Panc1 (cell line): ENCODE results near the gene EMID1.

Source experiments
- POLR2AphosphoS5 ChIP-seq: IDR thresholded peaks from 2 replicates; pipeline ENCODE4 v1.6.1; 2012; ENCODE audit warnings: mild to moderate bottlenecking, low read depth, low read length, moderate library complexity
- SIN3A ChIP-seq: IDR thresholded peaks from 2 replicates; pipeline ENCODE4 v1.6.1; 2012; ENCODE audit warnings: low read depth, mild to moderate bottlenecking, low read length, moderate library complexity, borderline replicate concordance; ENCODE audit not compliant: insufficient read depth
- TF ChIP-seq, protein P1 (sequence below): fragments of 450-650 bp; IDR thresholded peaks from 2 replicates; pipeline ENCODE4 v1.5.1; 2017; ENCODE audit warnings: mild to moderate bottlenecking
- TF ChIP-seq, protein P2 (sequence below), 2 experiments: IDR thresholded peaks; 2 replicates each; pipeline ENCODE4 v1.6.1; 2011 to 2012; ENCODE audit warnings: low read depth in 2 of 2, control low read depth in 1 of 2, low read length in 1 of 2, mild to moderate bottlenecking in 1 of 2, moderate library complexity in 1 of 2; ENCODE audit not compliant: insufficient read depth in 1 of 2

DNA sequence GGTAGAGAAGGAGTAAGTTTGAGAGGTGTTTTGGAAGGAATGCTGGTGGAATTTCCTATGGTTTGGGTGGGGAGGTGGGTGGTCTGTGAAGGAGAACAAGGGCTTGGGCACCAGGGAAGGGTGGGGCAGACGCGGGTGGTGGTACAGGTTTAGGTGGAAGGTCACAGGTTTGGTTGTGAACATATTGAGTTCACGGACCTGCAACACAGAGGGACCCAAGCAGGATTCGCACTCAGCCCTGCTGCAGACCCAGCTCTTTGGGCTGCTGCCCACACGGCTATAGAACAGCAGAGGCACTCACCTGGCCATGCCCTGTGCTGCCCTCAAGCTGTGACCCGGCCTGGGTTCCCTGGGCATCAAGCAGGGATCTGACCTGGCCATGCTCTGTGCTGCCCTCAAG lies 33.5 kb upstream of the EMID1 start:
- TF ChIP-seq SIN3A: no peak
- TF ChIP-seq POLR2AphosphoS5: no peak
- TF ChIP-seq, protein P1, sequence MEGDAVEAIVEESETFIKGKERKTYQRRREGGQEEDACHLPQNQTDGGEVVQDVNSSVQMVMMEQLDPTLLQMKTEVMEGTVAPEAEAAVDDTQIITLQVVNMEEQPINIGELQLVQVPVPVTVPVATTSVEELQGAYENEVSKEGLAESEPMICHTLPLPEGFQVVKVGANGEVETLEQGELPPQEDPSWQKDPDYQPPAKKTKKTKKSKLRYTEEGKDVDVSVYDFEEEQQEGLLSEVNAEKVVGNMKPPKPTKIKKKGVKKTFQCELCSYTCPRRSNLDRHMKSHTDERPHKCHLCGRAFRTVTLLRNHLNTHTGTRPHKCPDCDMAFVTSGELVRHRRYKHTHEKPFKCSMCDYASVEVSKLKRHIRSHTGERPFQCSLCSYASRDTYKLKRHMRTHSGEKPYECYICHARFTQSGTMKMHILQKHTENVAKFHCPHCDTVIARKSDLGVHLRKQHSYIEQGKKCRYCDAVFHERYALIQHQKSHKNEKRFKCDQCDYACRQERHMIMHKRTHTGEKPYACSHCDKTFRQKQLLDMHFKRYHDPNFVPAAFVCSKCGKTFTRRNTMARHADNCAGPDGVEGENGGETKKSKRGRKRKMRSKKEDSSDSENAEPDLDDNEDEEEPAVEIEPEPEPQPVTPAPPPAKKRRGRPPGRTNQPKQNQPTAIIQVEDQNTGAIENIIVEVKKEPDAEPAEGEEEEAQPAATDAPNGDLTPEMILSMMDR: no peak
- TF ChIP-seq, protein P2, sequence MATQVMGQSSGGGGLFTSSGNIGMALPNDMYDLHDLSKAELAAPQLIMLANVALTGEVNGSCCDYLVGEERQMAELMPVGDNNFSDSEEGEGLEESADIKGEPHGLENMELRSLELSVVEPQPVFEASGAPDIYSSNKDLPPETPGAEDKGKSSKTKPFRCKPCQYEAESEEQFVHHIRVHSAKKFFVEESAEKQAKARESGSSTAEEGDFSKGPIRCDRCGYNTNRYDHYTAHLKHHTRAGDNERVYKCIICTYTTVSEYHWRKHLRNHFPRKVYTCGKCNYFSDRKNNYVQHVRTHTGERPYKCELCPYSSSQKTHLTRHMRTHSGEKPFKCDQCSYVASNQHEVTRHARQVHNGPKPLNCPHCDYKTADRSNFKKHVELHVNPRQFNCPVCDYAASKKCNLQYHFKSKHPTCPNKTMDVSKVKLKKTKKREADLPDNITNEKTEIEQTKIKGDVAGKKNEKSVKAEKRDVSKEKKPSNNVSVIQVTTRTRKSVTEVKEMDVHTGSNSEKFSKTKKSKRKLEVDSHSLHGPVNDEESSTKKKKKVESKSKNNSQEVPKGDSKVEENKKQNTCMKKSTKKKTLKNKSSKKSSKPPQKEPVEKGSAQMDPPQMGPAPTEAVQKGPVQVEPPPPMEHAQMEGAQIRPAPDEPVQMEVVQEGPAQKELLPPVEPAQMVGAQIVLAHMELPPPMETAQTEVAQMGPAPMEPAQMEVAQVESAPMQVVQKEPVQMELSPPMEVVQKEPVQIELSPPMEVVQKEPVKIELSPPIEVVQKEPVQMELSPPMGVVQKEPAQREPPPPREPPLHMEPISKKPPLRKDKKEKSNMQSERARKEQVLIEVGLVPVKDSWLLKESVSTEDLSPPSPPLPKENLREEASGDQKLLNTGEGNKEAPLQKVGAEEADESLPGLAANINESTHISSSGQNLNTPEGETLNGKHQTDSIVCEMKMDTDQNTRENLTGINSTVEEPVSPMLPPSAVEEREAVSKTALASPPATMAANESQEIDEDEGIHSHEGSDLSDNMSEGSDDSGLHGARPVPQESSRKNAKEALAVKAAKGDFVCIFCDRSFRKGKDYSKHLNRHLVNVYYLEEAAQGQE (IDR thresholded peaks at IDR 0.05; ENCODE audit: insufficient read depth in 1 of 2, low read depth in 2 of 2, low read length in 1 of 2): no peak
